K562 (cell line): ENCODE data around the gene PIK3AP1. TPM values are rescaled to one million over a fixed set of nuclear protein-coding genes. Genes with fewer than 3 reads are reported as not detected.

ENCODE experiments used
- CHCHD3 ChIP-seq: fragments of 250-450 bp; sonication (Bioruptor Pico); IDR thresholded peaks from 2 replicates; pipeline ENCODE4 v2.1.2; 2022; ENCODE audit warnings: mild to moderate bottlenecking
- DACH1 ChIP-seq: fragments of 450-650 bp; IDR thresholded peaks from 2 replicates; pipeline ENCODE4 v1.6.1; 2018; ENCODE audit not compliant: partially characterized antibody
- EP300 ChIP-seq: IDR thresholded peaks from 2 replicates; pipeline ENCODE4 v1.6.1; 2012; ENCODE audit warnings: low read length, improper control_type of control experiment
- HMBOX1 ChIP-seq: sonication (generic); IDR thresholded peaks from 2 replicates; pipeline ENCODE4 v1.6.1; 2016
- NFIC ChIP-seq: fragments of 450-650 bp; IDR thresholded peaks from 2 replicates; pipeline ENCODE4 v1.6.1; 2017; ENCODE audit warnings: mild to moderate bottlenecking, inconsistent platforms
- SAP30 ChIP-seq: fragments of 200-600 bp; sonication (generic); IDR thresholded peaks from 2 replicates; pipeline ENCODE4 v1.6.1; 2012; ENCODE audit warnings: borderline replicate concordance, low read depth, mild to moderate bottlenecking, moderate library complexity, low read length, control low read depth, inconsistent platforms; ENCODE audit not compliant: insufficient read depth, poor library complexity, severe bottlenecking
- SRSF3 ChIP-seq: fragments of 200-400 bp; formaldehyde crosslinking; IDR thresholded peaks from 2 replicates; pipeline ENCODE4 v1.6.1; 2016; ENCODE audit warnings: mild to moderate bottlenecking, low read length, moderate library complexity; ENCODE audit not compliant: insufficient read depth
- polyA plus RNA-seq, 8 experiments: library from polyadenylated mRNA; depleted of rRNA in 4 of 8; stranded (reverse) in 5 of 8; unstranded in 3 of 8; fragments of >200 nt; fragmentation: Nextera tagmentation in 2 of 8; fragmentation: Illumina TruSeq in 1 of 8; extraction: Ambion mirVana in 2 of 8; extraction: Trizol in 1 of 8; gene quantifications; 2 replicates each; pipeline versions ENCODE4 v1.2.1 to v1.2.3, GENCODE V29; 2011 to 2014; ENCODE audit warnings: inconsistent platforms in 1 of 8, missing spikeins in 1 of 8
- total RNA-seq, 7 experiments: library from RNA; depleted of rRNA in 6 of 7; stranded (reverse); fragments of >200 nt in 6 of 7; fragmentation: Illumina TruSeq in 2 of 7; extraction: Trizol in 2 of 7; gene quantifications; 2 replicates each; pipeline versions ENCODE4 v1.2.1 to v1.2.3, GENCODE V29; 2011 to 2021; ENCODE audit warnings: low replicate concordance in 1 of 7
- TF ChIP-seq, protein P1 (sequence below): sonication (generic); formaldehyde crosslinking; IDR thresholded peaks from 2 replicates; pipeline ENCODE4 v1.8.0; 2022; ENCODE audit warnings: mild to moderate bottlenecking, missing genetic modification reagents
- TF ChIP-seq, protein P2 (sequence below): fragments of 450-650 bp; IDR thresholded peaks from 2 replicates; pipeline ENCODE4 v1.6.1; 2018; ENCODE audit not compliant: partially characterized antibody
- TF ChIP-seq, protein P3 (sequence below): sonication (generic); formaldehyde crosslinking; IDR thresholded peaks from 2 replicates; pipeline ENCODE4 v1.8.1; 2022; ENCODE audit warnings: missing genetic modification reagents
- TF ChIP-seq, protein P4 (sequence below): IDR thresholded peaks from 2 replicates; pipeline ENCODE4 v1.6.1; 2011; ENCODE audit not compliant: insufficient read length; ENCODE audit errors: extremely low read depth
- TF ChIP-seq, protein P5 (sequence below): sonication (generic); formaldehyde crosslinking; IDR thresholded peaks from 2 replicates; pipeline ENCODE4 v1.8.1; 2023; ENCODE audit warnings: missing genetic modification reagents, mild to moderate bottlenecking, borderline replicate concordance
- TF ChIP-seq, protein P6 (sequence below): fragments of 450-650 bp; formaldehyde crosslinking; IDR thresholded peaks from 2 replicates; pipeline ENCODE4 v1.4.0; 2022; ENCODE audit warnings: missing genetic modification characterization

PIK3AP1 gene
- total and polyA plus RNA-seq, 9 of the 15 experiments (the other 6 are each of a cell fraction or from before 2014, with no cell fraction given), result 0.20 to 2.4 (median 1.4) TPM

GRCh38 chr10:96614515-96614914 is 105.8 kb downstream of the PIK3AP1 start (continued):
- TF ChIP-seq EP300 (no peak), HMBOX1 (peak; percentile 99), CHCHD3 (CRISPR knock-in tag) (no peak), SRSF3 (no peak), DACH1 (no peak), NFIC (peak; percentile 90), SAP30 (no peak)
- TF ChIP-seq, protein P1, sequence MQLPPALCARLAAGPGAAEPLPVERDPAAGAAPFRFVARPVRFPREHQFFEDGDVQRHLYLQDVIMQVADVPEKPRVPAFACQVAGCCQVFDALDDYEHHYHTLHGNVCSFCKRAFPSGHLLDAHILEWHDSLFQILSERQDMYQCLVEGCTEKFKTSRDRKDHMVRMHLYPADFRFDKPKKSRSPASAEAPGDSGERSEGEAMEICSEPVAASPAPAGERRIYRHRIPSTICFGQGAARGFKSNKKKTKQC, result no peak
- TF ChIP-seq, protein P2, sequence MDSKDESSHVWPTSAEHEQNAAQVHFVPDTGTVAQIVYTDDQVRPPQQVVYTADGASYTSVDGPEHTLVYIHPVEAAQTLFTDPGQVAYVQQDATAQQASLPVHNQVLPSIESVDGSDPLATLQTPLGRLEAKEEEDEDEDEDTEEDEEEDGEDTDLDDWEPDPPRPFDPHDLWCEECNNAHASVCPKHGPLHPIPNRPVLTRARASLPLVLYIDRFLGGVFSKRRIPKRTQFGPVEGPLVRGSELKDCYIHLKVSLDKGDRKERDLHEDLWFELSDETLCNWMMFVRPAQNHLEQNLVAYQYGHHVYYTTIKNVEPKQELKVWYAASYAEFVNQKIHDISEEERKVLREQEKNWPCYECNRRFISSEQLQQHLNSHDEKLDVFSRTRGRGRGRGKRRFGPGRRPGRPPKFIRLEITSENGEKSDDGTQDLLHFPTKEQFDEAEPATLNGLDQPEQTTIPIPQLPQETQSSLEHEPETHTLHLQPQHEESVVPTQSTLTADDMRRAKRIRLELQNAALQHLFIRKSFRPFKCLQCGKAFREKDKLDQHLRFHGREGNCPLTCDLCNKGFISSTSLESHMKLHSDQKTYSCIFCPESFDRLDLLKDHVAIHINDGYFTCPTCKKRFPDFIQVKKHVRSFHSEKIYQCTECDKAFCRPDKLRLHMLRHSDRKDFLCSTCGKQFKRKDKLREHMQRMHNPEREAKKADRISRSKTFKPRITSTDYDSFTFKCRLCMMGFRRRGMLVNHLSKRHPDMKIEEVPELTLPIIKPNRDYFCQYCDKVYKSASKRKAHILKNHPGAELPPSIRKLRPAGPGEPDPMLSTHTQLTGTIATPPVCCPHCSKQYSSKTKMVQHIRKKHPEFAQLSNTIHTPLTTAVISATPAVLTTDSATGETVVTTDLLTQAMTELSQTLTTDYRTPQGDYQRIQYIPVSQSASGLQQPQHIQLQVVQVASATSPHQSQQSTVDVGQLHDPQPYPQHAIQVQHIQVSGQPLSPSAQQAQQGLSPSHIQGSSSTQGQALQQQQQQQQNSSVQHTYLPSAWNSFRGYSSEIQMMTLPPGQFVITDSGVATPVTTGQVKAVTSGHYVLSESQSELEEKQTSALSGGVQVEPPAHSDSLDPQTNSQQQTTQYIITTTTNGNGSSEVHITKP, result no peak
- TF ChIP-seq, protein P3, sequence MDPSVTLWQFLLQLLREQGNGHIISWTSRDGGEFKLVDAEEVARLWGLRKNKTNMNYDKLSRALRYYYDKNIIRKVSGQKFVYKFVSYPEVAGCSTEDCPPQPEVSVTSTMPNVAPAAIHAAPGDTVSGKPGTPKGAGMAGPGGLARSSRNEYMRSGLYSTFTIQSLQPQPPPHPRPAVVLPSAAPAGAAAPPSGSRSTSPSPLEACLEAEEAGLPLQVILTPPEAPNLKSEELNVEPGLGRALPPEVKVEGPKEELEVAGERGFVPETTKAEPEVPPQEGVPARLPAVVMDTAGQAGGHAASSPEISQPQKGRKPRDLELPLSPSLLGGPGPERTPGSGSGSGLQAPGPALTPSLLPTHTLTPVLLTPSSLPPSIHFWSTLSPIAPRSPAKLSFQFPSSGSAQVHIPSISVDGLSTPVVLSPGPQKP, result no peak
- TF ChIP-seq, protein P4, sequence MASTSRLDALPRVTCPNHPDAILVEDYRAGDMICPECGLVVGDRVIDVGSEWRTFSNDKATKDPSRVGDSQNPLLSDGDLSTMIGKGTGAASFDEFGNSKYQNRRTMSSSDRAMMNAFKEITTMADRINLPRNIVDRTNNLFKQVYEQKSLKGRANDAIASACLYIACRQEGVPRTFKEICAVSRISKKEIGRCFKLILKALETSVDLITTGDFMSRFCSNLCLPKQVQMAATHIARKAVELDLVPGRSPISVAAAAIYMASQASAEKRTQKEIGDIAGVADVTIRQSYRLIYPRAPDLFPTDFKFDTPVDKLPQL, result no peak
- TF ChIP-seq, protein P5, sequence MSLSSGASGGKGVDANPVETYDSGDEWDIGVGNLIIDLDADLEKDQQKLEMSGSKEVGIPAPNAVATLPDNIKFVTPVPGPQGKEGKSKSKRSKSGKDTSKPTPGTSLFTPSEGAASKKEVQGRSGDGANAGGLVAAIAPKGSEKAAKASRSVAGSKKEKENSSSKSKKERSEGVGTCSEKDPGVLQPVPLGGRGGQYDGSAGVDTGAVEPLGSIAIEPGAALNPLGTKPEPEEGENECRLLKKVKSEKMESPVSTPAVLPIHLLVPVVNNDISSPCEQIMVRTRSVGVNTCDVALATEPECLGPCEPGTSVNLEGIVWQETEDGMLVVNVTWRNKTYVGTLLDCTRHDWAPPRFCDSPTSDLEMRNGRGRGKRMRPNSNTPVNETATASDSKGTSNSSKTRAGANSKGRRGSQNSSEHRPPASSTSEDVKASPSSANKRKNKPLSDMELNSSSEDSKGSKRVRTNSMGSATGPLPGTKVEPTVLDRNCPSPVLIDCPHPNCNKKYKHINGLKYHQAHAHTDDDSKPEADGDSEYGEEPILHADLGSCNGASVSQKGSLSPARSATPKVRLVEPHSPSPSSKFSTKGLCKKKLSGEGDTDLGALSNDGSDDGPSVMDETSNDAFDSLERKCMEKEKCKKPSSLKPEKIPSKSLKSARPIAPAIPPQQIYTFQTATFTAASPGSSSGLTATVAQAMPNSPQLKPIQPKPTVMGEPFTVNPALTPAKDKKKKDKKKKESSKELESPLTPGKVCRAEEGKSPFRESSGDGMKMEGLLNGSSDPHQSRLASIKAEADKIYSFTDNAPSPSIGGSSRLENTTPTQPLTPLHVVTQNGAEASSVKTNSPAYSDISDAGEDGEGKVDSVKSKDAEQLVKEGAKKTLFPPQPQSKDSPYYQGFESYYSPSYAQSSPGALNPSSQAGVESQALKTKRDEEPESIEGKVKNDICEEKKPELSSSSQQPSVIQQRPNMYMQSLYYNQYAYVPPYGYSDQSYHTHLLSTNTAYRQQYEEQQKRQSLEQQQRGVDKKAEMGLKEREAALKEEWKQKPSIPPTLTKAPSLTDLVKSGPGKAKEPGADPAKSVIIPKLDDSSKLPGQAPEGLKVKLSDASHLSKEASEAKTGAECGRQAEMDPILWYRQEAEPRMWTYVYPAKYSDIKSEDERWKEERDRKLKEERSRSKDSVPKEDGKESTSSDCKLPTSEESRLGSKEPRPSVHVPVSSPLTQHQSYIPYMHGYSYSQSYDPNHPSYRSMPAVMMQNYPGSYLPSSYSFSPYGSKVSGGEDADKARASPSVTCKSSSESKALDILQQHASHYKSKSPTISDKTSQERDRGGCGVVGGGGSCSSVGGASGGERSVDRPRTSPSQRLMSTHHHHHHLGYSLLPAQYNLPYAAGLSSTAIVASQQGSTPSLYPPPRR (CRISPR knock-in tag), result no peak
- TF ChIP-seq, protein P6, sequence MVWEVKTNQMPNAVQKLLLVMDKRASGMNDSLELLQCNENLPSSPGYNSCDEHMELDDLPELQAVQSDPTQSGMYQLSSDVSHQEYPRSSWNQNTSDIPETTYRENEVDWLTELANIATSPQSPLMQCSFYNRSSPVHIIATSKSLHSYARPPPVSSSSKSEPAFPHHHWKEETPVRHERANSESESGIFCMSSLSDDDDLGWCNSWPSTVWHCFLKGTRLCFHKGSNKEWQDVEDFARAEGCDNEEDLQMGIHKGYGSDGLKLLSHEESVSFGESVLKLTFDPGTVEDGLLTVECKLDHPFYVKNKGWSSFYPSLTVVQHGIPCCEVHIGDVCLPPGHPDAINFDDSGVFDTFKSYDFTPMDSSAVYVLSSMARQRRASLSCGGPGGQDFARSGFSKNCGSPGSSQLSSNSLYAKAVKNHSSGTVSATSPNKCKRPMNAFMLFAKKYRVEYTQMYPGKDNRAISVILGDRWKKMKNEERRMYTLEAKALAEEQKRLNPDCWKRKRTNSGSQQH (CRISPR knock-in tag), result no peak
